ENCODE results near the gene SLC39A7. TPM values are rescaled to one million over a fixed set of nuclear protein-coding genes. Genes with fewer than 3 reads are reported as not detected.

SLC39A7 gene
- total and polyA plus RNA-seq, 2 donors (not counting 3 experiments of a cell fraction or from before 2014, with no cell fraction given): 99.8 to 129 TPM

DNA sequence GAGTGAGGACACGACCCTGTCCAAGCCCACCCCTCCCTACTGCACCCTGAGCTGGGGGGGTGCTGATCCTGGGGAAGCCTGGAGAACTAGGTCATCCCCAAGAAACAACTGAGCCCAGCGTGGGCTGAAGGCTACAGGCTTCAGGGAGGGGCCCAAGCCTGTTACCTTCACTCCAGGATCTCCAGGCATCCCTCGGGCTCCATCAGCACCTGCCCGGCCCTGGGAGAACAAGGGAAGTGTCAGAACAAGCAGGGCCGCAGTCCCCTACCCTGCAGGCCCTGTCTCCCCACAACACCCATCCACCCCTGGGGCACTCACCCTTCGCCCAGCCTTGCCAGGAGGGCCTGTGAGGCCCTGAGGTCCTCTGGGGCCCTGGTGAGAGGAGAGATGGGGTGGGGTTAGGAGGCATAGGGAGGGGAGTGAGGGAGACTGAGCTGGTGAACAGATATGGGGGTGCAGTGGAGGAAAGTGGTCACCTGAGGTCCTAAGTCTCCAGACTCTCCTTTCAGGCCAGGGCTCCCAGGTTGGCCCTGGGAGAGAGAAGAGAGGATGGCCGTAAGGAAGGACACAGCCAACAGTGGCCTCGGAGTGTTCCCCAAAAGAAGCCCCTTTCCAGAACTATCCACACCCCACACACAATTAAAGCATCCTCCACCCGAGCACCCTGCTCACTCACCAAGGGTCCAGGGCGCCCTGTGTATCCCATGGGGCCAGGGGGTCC is 21.8 kb upstream of the SLC39A7 start:
- TF ChIP-seq, protein P1, sequence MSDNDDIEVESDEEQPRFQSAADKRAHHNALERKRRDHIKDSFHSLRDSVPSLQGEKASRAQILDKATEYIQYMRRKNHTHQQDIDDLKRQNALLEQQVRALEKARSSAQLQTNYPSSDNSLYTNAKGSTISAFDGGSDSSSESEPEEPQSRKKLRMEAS (IDR thresholded peaks at IDR 0.05; ENCODE audit: insufficient read depth, insufficient read length): no peak
- no peak for TF ChIP-seq JUN (IDR thresholded peaks at IDR 0.05; ENCODE audit: borderline replicate concordance, insufficient read depth, insufficient read length, low read depth)
- TF ChIP-seq FOS (IDR thresholded peaks at IDR 0.05; ENCODE audit: borderline replicate concordance, insufficient read depth, low read length): no peak
- no peak for TF ChIP-seq MYC (IDR thresholded peaks at IDR 0.05; ENCODE audit: low read depth, low read length)
- no peak for TF ChIP-seq EZH2 (IDR thresholded peaks at IDR 0.05; ENCODE audit: borderline replicate concordance, low read depth, low read length, severe bottlenecking)
- no peak for TF ChIP-seq POLR2AphosphoS5 (IDR thresholded peaks at IDR 0.05; ENCODE audit: insufficient read depth, low read depth, low read length)
- TF ChIP-seq GATA2 (IDR thresholded peaks at IDR 0.05; ENCODE audit: insufficient read depth, insufficient read length, low read depth, low read length): no peak
- TF ChIP-seq, protein P2, sequence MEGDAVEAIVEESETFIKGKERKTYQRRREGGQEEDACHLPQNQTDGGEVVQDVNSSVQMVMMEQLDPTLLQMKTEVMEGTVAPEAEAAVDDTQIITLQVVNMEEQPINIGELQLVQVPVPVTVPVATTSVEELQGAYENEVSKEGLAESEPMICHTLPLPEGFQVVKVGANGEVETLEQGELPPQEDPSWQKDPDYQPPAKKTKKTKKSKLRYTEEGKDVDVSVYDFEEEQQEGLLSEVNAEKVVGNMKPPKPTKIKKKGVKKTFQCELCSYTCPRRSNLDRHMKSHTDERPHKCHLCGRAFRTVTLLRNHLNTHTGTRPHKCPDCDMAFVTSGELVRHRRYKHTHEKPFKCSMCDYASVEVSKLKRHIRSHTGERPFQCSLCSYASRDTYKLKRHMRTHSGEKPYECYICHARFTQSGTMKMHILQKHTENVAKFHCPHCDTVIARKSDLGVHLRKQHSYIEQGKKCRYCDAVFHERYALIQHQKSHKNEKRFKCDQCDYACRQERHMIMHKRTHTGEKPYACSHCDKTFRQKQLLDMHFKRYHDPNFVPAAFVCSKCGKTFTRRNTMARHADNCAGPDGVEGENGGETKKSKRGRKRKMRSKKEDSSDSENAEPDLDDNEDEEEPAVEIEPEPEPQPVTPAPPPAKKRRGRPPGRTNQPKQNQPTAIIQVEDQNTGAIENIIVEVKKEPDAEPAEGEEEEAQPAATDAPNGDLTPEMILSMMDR (IDR thresholded peaks at IDR 0.05; ENCODE audit: extremely low read depth in 1 of 2, insufficient read depth in 1 of 2, low read depth in 1 of 2, low read length in 2 of 2): no peak
- no peak for TF ChIP-seq POLR2A (IDR thresholded peaks at IDR 0.05; ENCODE audit: low read depth, low read length)
- Histone ChIP-seq H3K9me1 (replicated peaks; ENCODE audit: control insufficient read depth, extremely low read depth, insufficient read depth, low read length) (no peaks in the 10 kb centered on the region), H4K20me1 (replicated peaks; ENCODE audit: control insufficient read depth, extremely low read depth, insufficient read depth, low read length) (no peaks in the 10 kb centered on the region), H3K79me2 (ENCODE audit: control insufficient read depth, insufficient read depth, low read length) (no peaks in the 10 kb centered on the region), H3K36me3 (ENCODE audit: control insufficient read depth in 2 of 2, extremely low read depth in 1 of 2, insufficient read depth in 2 of 2, low read length in 2 of 2) (no peaks in the 10 kb centered on the region), H3K4me1 (ENCODE audit: control insufficient read depth, extremely low read depth, insufficient read depth, low read length) (peaks cover 7% of the 10 kb centered on the region), H2AFZ (ENCODE audit: low read depth, low read length) (no peak overlapping the region), H3K4me2 (ENCODE audit: insufficient read depth, low read length) (no peak overlapping the region), H3K4me3 (replicated peaks in 1 of 3; ENCODE audit: insufficient read depth in 1 of 3, low read depth in 1 of 3, low read length in 3 of 3) (no peak overlapping the region), H3K27me3 (ENCODE audit: control insufficient read depth in 2 of 2, insufficient read depth in 2 of 2, low read length in 2 of 2) (no peaks in the 10 kb centered on the region), H3K9me3 (replicated peaks; ENCODE audit: control insufficient read depth, insufficient read depth, low read length) (no peaks in the 10 kb centered on the region), H3K9ac (replicated peaks; ENCODE audit: extremely low read depth, insufficient read depth, low read length) (no peak overlapping the region), H3K27ac (ENCODE audit: insufficient read depth, low read depth, low read length) (no peak overlapping the region)
- ChIA-PET POLR2A (no interaction called here), CTCF (interaction anchor here (1.3 kb wide), 1 partner anchor 69 kb away, joined by 3 read pairs; no protein-coding TSS in a partner anchor)
- DNase-seq (ENCODE audit: low read depth, low spot score): no peak
- FAIRE-seq: no peak
- dilution Hi-C loops (cut with MboI; ENCODE audit: extremely low pct_ligation_motif_present, low sequenced_read_pairs) (no loop called here), intact Hi-C loops (cut with micrococcal nuclease) (no loop called here)
- no TSS peak for BruUV-seq (replicated peaks)

Data from endothelial cell of umbilical vein (primary cell).